ENCODE results near the gene CTBP2.

GRCh38 chr10:125118701-125119100 is 41.7 kb downstream of the CTBP2 start:
- TF ChIP-seq CTCF (optimal IDR thresholded peaks at IDR 0.05 in 1 of 3, IDR thresholded peaks at IDR 0.05 in 1 of 3, conservative IDR thresholded peaks at IDR 0.05 in 1 of 3; ENCODE audit: extremely low read depth in 1 of 3, insufficient read depth in 2 of 3, low read length in 3 of 3) (no peak), EZH2 (IDR thresholded peaks at IDR 0.05; ENCODE audit: low read length) (no peak)

Data from keratinocyte (primary cell).